HG03342 (cell line): ENCODE data around the gene HEPACAM.

Source experiments
- ATAC-seq: cut with Tn5 transposase; IDR thresholded peaks from one replicate; pipeline ENCODE4 v1.9.1; 2021; ENCODE audit warnings: mild to moderate bottlenecking, moderate library complexity; ENCODE audit not compliant: unreplicated experiment

Gene HEPACAM

DNA sequence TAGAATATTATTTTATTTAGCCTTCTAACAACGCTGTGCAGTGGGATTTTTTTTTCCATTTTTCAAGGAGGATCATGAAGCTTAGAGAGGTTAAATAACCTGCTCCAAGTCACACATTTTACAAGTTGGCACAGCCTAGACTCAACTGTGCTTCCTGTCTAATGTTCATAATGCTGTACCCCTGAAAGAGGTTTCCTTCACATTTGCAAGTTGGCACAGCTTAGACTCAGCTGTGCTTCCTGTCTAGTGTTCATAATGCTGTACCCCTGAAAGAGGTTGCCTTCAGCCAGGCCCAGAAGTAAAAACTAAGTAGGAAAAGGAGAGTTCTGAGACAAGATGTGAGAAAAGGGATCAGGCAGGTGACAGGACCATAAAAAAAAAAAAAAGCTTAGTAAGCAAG lies 7.9 kb upstream of the HEPACAM start:
- no peak for ATAC-seq

DNA sequence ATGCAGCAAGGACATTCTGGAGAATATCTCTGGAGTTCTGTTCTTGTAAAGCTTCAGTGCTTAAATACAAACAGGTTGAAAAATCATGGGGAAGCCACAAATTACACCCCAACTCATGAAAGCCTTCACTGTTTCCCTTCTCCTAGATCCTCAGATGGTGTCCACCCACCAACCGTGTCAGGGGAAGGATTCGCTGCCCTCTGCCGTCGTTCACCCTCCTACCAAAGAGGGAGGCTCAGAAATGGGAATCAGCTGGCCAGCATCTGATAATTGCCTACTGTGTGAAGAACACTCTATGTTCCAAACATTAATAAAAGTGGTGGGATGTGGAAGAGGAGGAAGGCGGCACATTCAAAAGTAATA lies 7.4 kb upstream of the HEPACAM start:
- no peak for ATAC-seq

DNA sequence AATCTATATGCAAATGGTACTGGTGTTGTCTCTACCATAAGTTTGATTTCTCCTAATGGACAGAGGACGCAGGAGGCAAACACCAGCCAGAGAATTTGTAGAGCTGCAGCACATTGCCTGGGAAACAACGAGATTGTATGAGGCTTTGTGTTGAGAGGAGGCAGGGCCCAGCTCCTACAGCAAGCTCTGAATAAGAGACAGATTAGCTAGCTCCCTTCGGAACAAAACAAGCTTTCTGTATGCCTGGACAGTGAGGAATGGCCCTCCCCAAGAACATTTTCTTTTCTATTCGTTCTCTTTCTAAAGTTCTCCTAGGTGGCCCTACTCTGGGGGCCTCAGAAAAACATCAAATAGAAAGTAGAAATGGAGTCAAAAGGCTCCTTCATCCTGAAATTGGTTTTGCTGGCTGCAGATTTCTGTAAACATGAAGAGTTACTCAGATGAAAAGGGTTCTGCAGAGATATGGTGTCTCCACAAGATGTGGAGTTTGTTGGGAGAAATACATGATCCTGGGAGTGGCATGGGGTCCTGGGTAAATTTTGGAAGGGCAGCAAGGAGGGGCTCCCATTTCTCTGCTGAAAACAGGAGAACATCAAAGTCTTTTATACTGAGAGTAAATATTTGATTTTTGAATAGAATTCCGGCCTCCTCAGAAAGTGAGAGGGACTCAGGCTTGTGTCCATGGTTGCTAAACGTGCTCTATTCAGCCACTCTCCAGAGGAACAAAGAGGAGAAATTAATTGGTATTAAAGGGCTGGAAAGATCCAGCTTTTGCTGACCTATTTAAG lies 6.8 kb upstream of the HEPACAM start:
- no peak for ATAC-seq

DNA sequence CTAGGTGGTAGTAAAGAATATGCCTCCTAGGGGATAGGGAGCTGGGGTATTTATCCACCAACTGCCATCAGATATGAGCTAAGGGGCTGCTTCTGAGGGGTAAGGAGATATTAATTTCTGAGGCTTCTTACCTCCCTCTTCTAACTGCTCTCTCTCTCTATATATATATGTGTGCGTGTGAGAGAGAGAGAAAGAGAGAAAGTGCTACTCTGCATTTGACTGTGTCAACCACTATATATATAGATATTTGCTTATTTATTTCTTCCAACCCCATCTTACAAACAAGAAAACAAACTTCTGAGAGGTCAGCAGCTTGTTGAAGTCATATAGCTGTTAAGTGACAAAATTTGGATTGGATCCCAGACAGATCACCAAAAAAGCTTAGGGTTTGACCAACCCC lies 5.9 kb upstream of the HEPACAM start:
- no peak for ATAC-seq

DNA sequence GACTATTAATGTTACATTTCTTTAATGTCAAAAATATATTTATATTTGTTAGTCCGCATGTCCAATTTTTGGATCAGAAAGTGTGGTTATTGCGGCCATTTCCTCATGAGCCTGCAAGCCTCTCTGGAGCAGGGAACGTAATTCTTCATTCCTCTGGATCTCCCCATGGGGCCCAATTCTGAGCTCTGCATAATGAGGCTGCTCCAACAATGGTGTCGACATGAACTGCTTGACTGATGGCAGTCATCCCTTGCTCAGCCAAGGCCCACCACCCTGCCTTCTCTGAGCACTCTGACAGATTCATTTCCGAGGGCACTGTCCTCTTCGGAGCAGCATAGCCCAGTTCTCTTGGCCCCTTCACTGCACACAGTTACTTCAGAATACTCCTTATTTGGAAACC lies 3.1 kb upstream of the HEPACAM start:
- no peak for ATAC-seq

DNA sequence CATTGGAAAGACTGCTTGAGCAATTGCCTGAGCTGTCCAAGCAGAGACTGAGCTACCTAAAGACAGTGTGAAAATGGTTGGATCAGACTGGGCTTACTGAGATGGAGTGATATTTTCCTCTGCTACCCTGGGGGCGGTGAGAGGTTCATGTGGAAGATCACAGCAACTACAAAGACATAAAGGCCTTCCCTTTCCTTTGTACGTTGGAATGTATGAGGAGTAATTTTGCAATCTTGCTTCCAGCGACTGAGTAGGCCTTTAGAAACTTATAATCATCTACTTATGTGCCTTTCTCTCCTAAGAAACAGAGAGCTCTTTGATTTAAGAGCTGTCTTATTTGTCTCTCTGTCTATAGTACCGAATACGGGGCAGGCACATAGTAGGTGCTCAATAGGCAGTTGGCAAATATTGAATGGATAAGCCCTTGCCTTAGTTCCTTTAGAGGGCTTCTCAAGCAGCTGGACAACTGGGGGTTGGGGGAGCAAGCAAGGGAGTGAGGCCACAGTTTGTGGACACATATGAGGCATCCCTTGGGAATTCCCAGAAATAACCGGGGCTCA lies 2.4 kb upstream of the HEPACAM start:
- ATAC-seq, result no peak

DNA sequence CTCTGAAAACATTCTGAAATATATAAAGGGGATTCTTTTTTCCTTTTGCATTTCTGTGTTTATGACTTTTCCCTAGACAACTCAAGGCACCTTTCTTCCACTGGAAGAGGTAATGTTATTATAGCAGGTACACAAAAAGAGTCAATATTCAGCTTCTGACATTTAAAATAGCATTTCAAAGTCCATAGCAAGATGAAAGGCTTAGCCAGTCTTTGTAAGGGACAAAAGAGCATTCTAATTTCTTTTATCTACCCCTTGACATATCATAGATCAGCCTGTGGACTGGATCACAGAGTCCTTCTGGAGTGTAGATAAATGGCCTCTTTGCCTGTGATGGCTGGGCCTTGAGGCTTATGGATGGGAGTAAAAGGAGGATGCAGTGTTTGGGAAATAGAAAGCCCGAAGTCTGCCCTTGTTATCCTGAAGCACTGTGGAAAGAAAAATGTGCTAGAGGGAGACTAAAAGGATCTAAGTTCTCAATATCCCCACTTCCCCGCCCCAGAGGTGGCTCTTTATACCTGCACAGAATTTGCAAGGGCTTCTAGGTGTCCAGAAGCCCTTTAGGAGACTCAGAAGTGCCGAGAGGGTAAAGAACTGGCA lies 1.6 kb upstream of the HEPACAM start:
- ATAC-seq, result no peak

DNA sequence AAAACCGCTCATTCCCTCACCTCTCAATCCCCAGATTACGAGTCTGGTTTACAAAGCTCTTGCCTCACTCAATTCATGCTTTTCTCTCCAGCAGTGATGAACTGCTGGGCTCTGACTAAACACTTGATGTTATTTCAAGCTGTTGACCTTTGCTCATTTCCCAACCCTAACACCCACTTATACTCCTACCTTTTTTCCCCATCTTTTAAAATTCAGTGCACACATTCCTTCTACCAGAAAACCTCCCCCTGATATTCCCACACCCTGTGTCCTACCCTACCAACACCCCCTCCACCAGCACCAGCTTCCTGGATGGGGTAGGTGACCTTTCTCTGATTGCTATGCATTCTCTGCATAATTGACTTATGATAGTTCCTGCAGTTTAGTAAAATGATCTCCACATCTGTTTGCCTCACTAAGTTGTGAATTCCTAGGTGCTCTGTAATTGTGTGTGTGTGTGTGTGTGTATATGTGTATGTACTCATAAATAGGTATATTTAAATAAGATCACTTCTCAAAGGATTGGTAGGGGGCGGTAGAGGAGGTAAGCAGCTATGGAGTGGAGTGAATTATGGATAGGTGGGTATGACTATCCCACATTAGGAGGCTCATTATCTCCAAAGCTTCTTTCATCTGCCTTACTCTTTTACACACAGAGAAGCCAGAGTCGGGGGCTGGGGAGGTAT lies 842 bp downstream of the HEPACAM start:
- ATAC-seq, result no peak

DNA sequence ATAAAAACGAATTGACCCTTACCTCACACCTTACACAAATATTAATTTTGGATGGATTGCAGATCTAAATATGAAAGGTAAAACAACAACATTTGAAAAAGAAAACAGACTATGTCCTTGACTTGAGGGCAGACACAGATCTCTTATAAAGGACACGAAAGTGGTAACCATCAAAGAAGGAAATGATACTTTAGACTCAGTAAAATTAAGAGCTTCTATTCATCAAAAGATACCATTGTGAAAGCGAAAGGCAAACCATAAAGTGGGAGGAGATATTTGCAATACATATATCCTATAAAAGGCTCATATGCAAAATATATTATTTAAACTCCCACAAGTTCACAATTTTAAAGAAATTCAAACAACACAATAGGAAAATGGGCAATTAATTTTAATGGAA lies 5.0 kb downstream of the HEPACAM start:
- ATAC-seq, result peak; percentile 92

DNA sequence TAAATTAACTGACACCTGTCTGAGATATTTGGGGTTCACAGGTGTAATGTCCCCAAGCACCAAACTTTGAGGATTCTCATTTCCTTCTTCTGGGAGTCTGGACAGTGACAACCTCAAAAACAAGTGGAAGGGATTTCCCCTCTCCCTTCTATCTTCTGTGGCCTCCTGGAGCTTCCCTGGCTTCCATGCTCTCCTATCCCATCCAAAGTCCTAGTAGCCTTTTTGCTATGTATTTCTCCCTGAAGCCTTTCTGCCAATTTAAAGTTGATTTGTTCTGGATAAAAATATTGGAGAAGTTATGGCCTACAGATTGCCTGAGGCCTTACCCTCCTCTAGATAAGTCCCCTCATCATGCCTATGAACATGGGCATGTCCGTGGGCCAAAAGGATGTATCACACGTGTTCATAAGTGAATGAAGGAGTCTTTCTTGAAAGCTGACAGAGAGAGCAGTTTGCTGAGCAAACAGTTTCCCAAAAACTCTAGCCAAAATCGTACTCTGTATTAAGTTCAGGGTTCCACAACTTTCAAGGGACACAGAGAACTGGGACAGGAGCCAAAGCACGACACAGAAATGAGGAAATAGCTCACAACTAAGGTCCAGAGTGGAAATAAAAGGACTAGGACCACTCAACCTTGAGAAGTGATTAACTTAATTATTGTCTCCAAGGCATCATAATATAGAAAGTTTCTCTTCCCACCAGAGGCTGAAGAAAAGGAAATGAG lies 6.7 kb downstream of the HEPACAM start:
- no peak for ATAC-seq

DNA sequence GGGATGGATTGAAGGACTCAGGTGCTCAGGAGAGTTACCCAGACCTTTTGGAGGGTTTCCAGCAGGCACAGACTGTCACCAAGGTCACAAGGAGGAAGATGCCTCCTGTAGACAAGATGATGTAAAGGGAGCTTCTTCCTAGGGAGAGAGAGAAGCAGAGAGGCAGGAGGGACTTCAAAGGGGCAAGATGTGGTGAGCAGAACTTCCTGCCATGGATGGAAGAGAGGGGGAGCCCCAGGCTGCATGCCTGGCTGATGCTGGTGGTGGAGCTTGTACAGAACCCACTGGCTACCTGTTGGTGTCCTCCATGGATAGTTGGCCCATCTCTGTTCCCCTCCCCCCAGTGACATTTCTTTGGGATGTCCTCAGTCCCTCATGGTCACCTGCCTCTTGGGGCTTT lies 12.6 kb downstream of the HEPACAM start:
- ATAC-seq, result no peak

DNA sequence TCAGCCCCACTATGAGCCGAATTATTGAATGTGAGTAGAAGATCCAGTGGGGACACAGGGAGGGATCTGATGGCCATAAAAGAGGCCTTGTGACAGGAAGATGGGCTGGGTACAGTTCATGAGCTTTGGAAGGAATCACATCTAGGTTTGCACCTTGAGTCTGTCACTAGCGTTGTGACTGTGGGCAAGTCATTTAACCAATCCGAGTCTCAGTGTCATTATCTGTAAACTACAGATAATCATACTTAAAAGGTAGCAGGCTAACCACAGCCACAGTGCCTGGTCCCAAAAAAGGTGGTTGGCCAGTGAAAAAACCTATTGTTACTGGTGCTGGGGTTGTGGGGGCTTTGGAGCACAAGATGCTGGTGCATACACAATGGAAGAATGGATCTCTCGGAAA lies 13.0 kb downstream of the HEPACAM start:
- no peak for ATAC-seq

DNA sequence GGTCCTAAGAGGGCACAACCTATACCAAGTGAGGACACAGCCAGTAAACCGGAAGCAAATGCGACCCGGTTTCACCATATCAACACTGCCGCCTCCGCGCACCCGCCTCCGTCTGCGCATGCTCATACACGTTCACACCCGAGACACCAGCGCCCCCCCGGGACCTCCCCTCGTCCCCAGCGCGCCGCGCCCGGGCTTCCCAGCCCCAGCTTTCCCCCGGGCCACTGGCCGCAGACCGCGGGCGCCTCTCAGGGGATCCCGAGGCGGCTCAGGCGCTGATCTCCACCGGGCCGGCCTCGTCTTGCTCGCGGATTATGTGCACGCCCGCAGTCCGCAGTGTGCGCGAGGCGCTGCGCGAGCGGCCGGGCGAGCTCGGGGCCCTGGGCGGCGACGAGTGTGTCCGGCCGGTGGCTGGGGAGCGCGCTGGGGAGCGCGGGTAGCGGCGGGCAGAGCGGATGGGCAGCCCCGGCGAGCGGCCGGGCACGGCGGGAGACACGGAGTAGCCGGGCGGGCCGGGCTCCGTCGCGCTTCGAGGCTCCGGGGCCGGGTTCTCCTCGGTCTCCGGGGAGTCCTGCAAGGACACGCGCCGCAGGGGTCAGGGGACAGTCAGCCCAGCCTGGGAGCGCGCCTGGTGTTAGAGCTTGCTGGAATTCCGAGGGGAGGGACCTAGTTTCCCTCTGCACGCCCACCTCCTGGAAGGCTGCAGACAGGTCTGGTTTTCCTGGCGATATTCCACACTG lies 14.8 kb downstream of the HEPACAM start:
- ATAC-seq, result peak; percentile 67

DNA sequence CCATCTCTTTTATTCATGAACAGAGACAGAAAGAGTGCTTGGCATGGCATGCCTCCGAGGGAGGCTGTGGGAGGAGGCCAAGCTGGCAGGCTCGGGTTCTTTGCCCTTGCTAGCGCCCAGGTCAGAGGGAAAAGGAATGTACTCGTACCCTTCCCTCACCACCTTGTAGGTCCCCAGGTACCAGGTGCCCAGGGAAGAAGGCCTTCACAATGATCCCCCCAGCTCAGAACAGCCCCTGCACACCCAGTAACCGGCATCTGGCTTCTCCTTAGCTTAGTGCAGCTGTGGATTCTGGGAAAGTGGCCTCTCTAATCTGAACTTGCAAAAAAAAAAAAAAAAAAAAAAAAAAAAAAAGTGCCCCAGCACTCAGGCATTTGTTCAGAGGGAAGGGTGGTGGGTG lies 15.5 kb downstream of the HEPACAM start:
- ATAC-seq, result no peak

DNA sequence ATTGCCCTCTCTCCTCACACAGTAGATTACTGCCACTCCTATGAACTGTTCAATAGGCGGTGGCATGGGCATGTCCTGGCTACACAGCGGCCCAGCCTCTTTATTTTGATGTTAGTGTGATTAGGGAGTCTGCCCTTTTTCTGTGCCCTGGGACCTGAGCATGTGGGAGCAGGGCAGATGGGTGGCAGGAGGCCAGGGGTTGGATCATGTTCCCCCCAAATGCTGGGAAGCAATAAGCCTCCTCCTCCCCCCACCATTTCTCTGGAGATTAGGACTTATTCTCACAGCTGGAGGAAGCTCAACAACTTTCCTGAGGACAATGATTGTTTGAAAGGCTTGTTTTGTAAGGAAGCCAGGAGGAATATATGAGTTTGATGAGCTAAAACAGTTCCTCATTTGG lies 15.9 kb downstream of the HEPACAM start:
- ATAC-seq, result no peak

DNA sequence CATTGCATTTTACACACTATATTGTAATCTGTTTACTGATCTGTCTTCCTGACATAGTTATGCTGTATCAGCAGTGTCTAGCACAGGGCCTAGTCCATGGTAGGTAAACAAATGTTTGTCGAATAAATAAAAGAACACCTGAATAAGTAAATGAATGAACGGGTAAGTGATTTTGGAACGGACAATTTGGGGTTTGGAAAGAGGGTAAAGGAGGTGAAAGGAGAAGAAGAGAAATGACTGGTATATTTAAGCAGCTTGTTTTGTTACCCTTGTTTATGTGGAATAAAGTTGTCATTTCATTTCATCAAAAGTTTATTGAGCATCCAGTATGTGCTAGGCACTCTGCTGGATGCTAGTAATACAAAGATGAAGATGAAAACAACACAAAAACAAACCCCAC lies 16.9 kb downstream of the HEPACAM start, which contains the start of gene HEPN1:
Gene HEPN1, plus strand, starts transcription at position 301 of the 400 bp plus-strand sequence.
- no peak for ATAC-seq

DNA sequence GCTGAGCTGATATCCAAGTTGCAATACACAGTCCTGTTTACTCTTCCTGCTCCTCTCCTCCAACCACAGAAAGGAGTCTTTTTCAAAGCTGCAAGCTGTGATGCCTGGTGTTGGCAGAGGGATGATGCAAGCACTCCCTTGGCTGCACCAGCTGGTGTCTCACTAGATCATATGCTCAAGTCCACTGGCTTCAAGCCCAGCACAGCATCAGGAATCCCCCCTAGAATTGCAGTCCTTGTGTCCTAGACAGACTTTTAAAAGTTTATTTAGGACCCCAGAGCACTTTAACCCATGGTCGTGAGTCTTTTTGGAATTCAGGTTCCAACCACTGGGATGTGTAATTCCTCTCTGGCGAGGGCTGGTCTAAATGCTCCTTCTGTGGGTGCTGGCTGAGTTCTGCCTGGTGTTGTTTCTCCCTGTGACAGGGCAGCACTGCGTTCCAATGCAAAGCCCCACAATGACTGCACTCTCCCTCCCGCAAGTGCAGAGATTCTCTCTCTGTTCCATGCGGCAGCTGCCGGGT lies 18.7 kb downstream of the HEPACAM start:
- ATAC-seq, result no peak

DNA sequence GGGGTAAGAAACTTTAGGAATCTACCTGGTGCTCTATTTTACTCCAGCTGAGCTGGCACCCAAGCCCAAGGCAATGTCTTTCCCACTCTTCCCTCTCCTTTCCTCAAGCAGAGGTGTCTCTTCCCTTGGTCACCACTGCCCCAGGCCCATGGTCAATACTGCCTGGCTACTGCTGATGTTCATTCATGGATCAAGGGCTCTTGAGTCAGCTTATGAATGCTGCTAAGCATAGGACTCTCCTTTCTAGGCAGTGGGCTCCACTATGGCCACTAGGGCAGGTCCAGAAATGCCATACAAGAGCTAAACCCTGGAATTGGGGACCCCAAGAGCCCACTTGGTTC lies 19.5 kb downstream of the HEPACAM start:
- ATAC-seq, result no peak

DNA sequence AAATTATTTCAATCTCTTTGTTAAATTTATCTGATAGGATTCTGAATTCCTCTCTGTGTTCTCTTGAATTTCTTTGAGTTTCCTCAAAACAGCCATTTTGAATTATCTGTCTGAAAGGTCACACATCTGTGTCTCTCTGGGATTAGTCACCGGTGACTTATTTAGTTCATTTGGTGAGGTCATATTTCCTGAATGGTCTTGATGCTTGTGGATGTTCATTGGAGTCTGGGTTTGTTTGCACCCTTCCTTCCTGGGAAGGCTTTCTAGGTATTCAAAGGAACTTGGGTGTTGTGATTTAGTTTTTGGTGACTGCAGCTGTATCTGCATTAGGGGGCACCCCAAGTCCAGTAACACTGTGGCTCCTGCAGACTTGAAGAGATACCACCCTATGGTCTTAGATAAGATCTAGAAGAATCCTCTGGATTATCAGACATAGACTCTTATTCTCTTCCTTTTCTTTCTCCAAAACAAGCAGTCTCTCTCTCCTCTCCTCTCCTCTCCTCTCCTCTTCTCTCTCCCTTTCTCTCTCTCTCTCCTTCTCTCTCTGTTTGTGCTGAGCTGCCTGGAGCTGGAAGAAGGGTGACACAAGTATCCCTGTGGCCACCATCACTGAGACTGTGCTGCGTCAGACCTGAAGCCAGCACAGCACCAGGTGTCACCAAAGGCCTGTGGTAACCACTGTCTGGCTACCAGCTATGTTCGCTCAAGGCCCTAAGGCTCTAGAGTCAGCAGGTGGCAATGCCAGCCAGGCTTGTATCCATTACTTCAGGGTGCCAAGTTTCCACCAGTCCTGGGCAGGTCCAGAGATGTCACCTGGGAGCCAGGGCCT lies 20.1 kb downstream of the HEPACAM start:
- ATAC-seq, result no peak

DNA sequence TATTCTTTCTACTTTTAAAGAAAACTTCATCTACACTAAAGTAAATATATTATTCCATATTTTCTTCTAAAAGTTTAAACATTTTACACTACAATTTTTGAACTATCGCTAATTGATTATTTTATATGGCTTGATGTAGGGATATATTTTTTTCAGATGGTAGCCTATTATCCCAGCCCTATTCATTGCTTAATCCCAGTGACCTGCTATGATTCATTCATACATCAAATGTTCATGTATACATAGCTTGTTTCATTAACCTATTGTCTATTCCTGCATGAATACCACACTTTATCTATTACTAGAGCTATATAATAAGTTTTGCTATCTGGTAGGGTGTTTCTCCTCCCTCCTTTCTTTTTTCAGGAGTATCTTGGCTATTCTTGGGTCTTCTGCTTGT lies 33.2 kb downstream of the HEPACAM start:
- no peak for ATAC-seq
